ENCODE results near the gene C2orf72.
A peak's percentile ranks its signal among the peaks of the same experiment; 100 is the strongest.

C2orf72 gene

GRCh38 chr2:231037202-231037730 lies at the start of gene C2orf72:
TSS of gene C2orf72 (plus strand) at chr2:231037523. CDS start at chr2:231037566, 43 bp downstream.
- no peak for DNase-seq (ENCODE audit: low read depth)
- no peak for TF ChIP-seq CTCF (IDR thresholded peaks at IDR 0.05; ENCODE audit: control insufficient read depth, extremely low read depth, insufficient read depth)
- peak within 1 kb of the TSS; percentile 46 for H3K4me3 ChIP-seq (ENCODE audit: low read depth, low read length)

GRCh38 chr2:230989731-230990130 lies 47.6 kb upstream of the C2orf72 start:
- TF ChIP-seq CTCF (IDR thresholded peaks at IDR 0.05; ENCODE audit: control insufficient read depth, extremely low read depth, insufficient read depth), result no peak
- DNase-seq (ENCODE audit: low read depth), result no peak
- H3K4me3 ChIP-seq (ENCODE audit: low read depth, low read length), result no peak overlapping the region

- no peak overlapping the region for H3K4me3 ChIP-seq (ENCODE audit: low read depth, low read length)
- no peak for DNase-seq (ENCODE audit: low read depth)
Measured at GRCh38 chr2:230990131-230990898, 47.0 kb upstream of the C2orf72 start.

GRCh38 chr2:230990899-230991150 lies 46.5 kb upstream of the C2orf72 start:
- no peak for DNase-seq (ENCODE audit: low read depth)
- no peak for TF ChIP-seq CTCF (IDR thresholded peaks at IDR 0.05; ENCODE audit: control insufficient read depth, extremely low read depth, insufficient read depth)
- H3K4me3 ChIP-seq (ENCODE audit: low read depth, low read length), result no peak overlapping the region

More at GRCh38 chr2:230990131-230990898, 47.0 kb upstream of the C2orf72 start:
- TF ChIP-seq CTCF (IDR thresholded peaks at IDR 0.05; ENCODE audit: control insufficient read depth, extremely low read depth, insufficient read depth), result no peak

GRCh38 chr2:230991598-230991997 lies 45.7 kb upstream of the C2orf72 start:
- no peak for DNase-seq (ENCODE audit: low read depth)
- H3K4me3 ChIP-seq (ENCODE audit: low read depth, low read length), result no peak overlapping the region
- no peak for TF ChIP-seq CTCF (IDR thresholded peaks at IDR 0.05; ENCODE audit: control insufficient read depth, extremely low read depth, insufficient read depth)

GRCh38 chr2:230995821-230996220 lies 41.5 kb upstream of the C2orf72 start, which contains the start of gene SPATA3:
TSS of gene SPATA3 (plus strand) at chr2:230996121. CDS start at chr2:230996234, 113 bp downstream.
- TF ChIP-seq CTCF (IDR thresholded peaks at IDR 0.05; ENCODE audit: control insufficient read depth, extremely low read depth, insufficient read depth), result no peak
- H3K4me3 ChIP-seq (ENCODE audit: low read depth, low read length), result no peak within 1 kb of the TSS
- no peak for DNase-seq (ENCODE audit: low read depth)

- no peak for DNase-seq (ENCODE audit: low read depth)
- no peak for TF ChIP-seq CTCF (IDR thresholded peaks at IDR 0.05; ENCODE audit: control insufficient read depth, extremely low read depth, insufficient read depth)
- no peak overlapping the region for H3K4me3 ChIP-seq (ENCODE audit: low read depth, low read length)
Measured at GRCh38 chr2:230996661-230997060, 40.7 kb upstream of the C2orf72 start.

Measured in LNCaP clone FGC (cell line).